Left hindlimb (tissue), 1 donor: ENCODE results near the gene KCNK7.
A peak's percentile ranks its signal among the peaks of the same experiment; 100 is the strongest.

ENCODE experiments used
- DNase-seq: peaks from one replicate; pipeline ENCODE4 v3.0.0-alpha.2; 2018

The KCNK7 gene

GRCh38 chr11:65554057-65554818 is 41.4 kb downstream of the KCNK7 start:
- no peak for DNase-seq

GRCh38 chr11:65553301-65554001 is 42.1 kb downstream of the KCNK7 start:
- DNase-seq = no peak

- DNase-seq = no peak
Measured at GRCh38 chr11:65552388-65552951, 43.1 kb downstream of the KCNK7 start.

- no peak for DNase-seq
Measured at GRCh38 chr11:65551572-65552387, 43.8 kb downstream of the KCNK7 start.

- no peak for DNase-seq
Measured at GRCh38 chr11:65549096-65549495, 46.5 kb downstream of the KCNK7 start.

- DNase-seq = no peak
Measured at GRCh38 chr11:65548395-65548794, 47.2 kb downstream of the KCNK7 start.

GRCh38 chr11:65547446-65548125 is 48.0 kb downstream of the KCNK7 start:
- DNase-seq = no peak

- DNase-seq = peak; percentile 64
Measured at GRCh38 chr11:65546217-65546958, 49.2 kb downstream of the KCNK7 start.

- DNase-seq = no peak
Measured at GRCh38 chr11:65545853-65546216, 49.8 kb downstream of the KCNK7 start.
